22Rv1 (cell line): ENCODE measurements around the gene PALD1.

Source experiments
- CTCF ChIP-seq: fragments of 450-650 bp; IDR thresholded peaks from 2 replicates; pipeline ENCODE4 v1.5.1; 2017; ENCODE audit warnings: mild to moderate bottlenecking
- ZFX ChIP-seq: fragments of 450-650 bp; IDR thresholded peaks from 2 replicates; pipeline ENCODE4 v1.6.1; 2017; ENCODE audit warnings: antibody characterized with exemption, borderline replicate concordance

- TF ChIP-seq CTCF (no peak), ZFX (no peak)
Measured at GRCh38 chr10:70535001-70535400, 56.4 kb downstream of the PALD1 start.
